Astrocyte (in vitro differentiated cells and primary cell): Measurements from ENCODE around the gene RARB. TPM values are rescaled to one million over a fixed set of nuclear protein-coding genes. Genes with fewer than 3 reads are reported as not detected.

Experiments used
- DNase-seq: peaks from one replicate; pipeline ENCODE4 v3.0.0-alpha.2; 2010; ENCODE audit warnings: low read depth
- FAIRE-seq: peaks from 2 replicates; lab custom pipeline; 2011; peaks lifted over from hg19 to GRCh38; lab: Jason Lieb, UNC
- H2AFZ ChIP-seq: 2 replicates; pipeline ENCODE4 v1.6.0; 2012; ENCODE audit warnings: low read depth, low read length, inconsistent platforms
- H3K27ac ChIP-seq: 2 replicates; pipeline ENCODE4 v1.5.1; 2011; ENCODE audit warnings: low read depth, low read length, inconsistent platforms
- H3K27me3 ChIP-seq: 2 replicates; pipeline ENCODE4 v1.6.0; 2011; ENCODE audit warnings: low read length, inconsistent platforms; ENCODE audit not compliant: insufficient read depth
- H3K36me3 ChIP-seq: 2 replicates; pipeline ENCODE4 v1.5.1; 2011; ENCODE audit warnings: low read length, inconsistent platforms; ENCODE audit not compliant: insufficient read depth
- H3K4me1 ChIP-seq: 2 replicates; pipeline ENCODE4 v1.5.1; 2011; ENCODE audit warnings: low read length, inconsistent platforms; ENCODE audit not compliant: insufficient read depth
- H3K4me2 ChIP-seq: 2 replicates; pipeline ENCODE4 v1.6.0; 2012; ENCODE audit warnings: low read length, inconsistent platforms
- H3K4me3 ChIP-seq: 2 replicates; pipeline ENCODE4 v1.5.1; 2011; ENCODE audit warnings: low read depth, mild to moderate bottlenecking, low read length, inconsistent platforms; ENCODE audit not compliant: insufficient read depth
- H3K79me2 ChIP-seq: 2 replicates; pipeline ENCODE4 v1.6.0; 2012; ENCODE audit warnings: mild to moderate bottlenecking, low read length, inconsistent platforms; ENCODE audit not compliant: insufficient read depth
- H3K9ac ChIP-seq: 2 replicates; pipeline ENCODE4 v1.6.0; 2012; ENCODE audit warnings: mild to moderate bottlenecking, low read length, inconsistent platforms
- H3K9me3 ChIP-seq: 2 replicates; pipeline ENCODE4 v1.5.1; 2012; ENCODE audit warnings: low read depth, mild to moderate bottlenecking, low read length, inconsistent platforms; ENCODE audit not compliant: insufficient read depth
- H4K20me1 ChIP-seq: 2 replicates; pipeline ENCODE4 v1.6.0; 2012; ENCODE audit warnings: low read length, inconsistent platforms; ENCODE audit not compliant: insufficient read depth
- H3K27ac Mint-ChIP-seq: one replicate; pipeline ENCODE4 v1.8.0; 2021; ENCODE audit warnings: mild to moderate bottlenecking, mixed read lengths; ENCODE audit not compliant: unreplicated experiment
- H3K27me3 Mint-ChIP-seq: one replicate; pipeline ENCODE4 v1.8.0; 2021; ENCODE audit warnings: low read depth, mixed read lengths; ENCODE audit not compliant: unreplicated experiment
- H3K36me3 Mint-ChIP-seq: one replicate; pipeline ENCODE4 v1.8.0; 2021; ENCODE audit warnings: low read depth, mixed read lengths; ENCODE audit not compliant: unreplicated experiment
- H3K4me1 Mint-ChIP-seq: one replicate; pipeline ENCODE4 v1.8.0; 2021; ENCODE audit warnings: low read depth, mixed read lengths; ENCODE audit not compliant: unreplicated experiment
- H3K4me3 Mint-ChIP-seq: one replicate; pipeline ENCODE4 v1.8.0; 2021; ENCODE audit warnings: mild to moderate bottlenecking, moderate library complexity, mixed read lengths; ENCODE audit not compliant: unreplicated experiment
- H3K9me3 Mint-ChIP-seq: one replicate; pipeline ENCODE4 v1.8.0; 2021; ENCODE audit warnings: mild to moderate bottlenecking, mixed read lengths; ENCODE audit not compliant: unreplicated experiment
- CTCF ChIP-seq: IDR thresholded peaks from 2 replicates; pipeline ENCODE4 v1.5.1; 2011; ENCODE audit warnings: low read depth, mild to moderate bottlenecking, inconsistent platforms, low read length, moderate library complexity; ENCODE audit not compliant: insufficient read depth
- EZH2 ChIP-seq: IDR thresholded peaks from 2 replicates; pipeline ENCODE4 v1.6.1; 2012; ENCODE audit warnings: mild to moderate bottlenecking, low read length, inconsistent platforms; ENCODE audit not compliant: insufficient read depth
- total RNA-seq: library from RNA; stranded (reverse); gene quantifications from 2 replicates; pipeline ENCODE4 v1.2.1, GENCODE V29; 2021

The RARB gene
- total RNA-seq, 1 donor from 2014 or later, result 0.27 TPM

- no peak for FAIRE-seq
- TF ChIP-seq EZH2 (no peak), CTCF (no peak)
Observed at GRCh38 chr3:25442486-25442885, 14.4 kb downstream of the RARB start.

DNA sequence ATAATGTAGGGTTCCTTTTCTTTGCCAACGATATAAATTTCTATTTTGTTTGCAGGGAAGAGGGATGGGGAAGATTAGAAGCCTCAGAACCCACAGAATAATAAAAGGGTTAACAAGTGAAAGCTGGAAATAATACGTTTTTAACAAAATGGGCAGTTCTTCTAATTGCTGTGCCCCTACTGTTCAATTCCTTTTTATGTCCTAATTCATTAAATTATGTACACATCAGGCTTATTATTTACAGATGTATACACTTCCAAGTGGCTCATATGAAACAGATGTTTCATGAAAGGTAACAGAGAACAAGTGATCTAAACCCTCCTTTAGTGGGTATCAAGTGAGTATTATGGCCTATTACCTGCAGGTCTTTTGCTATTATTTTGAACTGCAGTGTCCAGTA, 16.2 kb downstream of the RARB start:
- Histone ChIP-seq H3K4me2 (no peak overlapping the region), H3K9me3 (no peaks in the 10 kb centered on the region), H4K20me1 (peaks cover 53% of the 10 kb centered on the region), H3K27ac (no peak overlapping the region), H3K79me2 (peaks cover 91% of the 10 kb centered on the region), H2AFZ (no peak overlapping the region), H3K36me3 (no peaks in the 10 kb centered on the region), H3K4me3 (no peak overlapping the region), H3K9ac (no peak overlapping the region), H3K27me3 (no peaks in the 10 kb centered on the region), H3K4me1 (peaks cover 15% of the 10 kb centered on the region)
- H3K27ac Mint-ChIP-seq, result no peak overlapping the region
- H3K27me3 Mint-ChIP-seq, result no peaks in the 10 kb centered on the region
- peaks cover 2% of the 10 kb centered on the region for H3K9me3 Mint-ChIP-seq
- no peaks in the 10 kb centered on the region for H3K36me3 Mint-ChIP-seq
- TF ChIP-seq CTCF (no peak), EZH2 (no peak)
- no peak for FAIRE-seq
- peaks cover 9% of the 10 kb centered on the region for H3K4me1 Mint-ChIP-seq
- H3K4me3 Mint-ChIP-seq, result no peak overlapping the region
- DNase-seq, result no peak

More at GRCh38 chr3:25442486-25442885, 14.4 kb downstream of the RARB start:
- Mint-ChIP-seq H3K4me3 (no peak overlapping the region), H3K27ac (no peak overlapping the region), H3K4me1 (peaks cover 12% of the 10 kb centered on the region), H3K27me3 (no peaks in the 10 kb centered on the region), H3K9me3 (peaks cover 2% of the 10 kb centered on the region), H3K36me3 (no peaks in the 10 kb centered on the region)
- Histone ChIP-seq H3K27me3 (no peaks in the 10 kb centered on the region), H4K20me1 (peaks cover 39% of the 10 kb centered on the region), H3K4me2 (no peak overlapping the region), H3K27ac (no peak overlapping the region), H3K4me3 (no peak overlapping the region), H3K9me3 (no peaks in the 10 kb centered on the region), H3K36me3 (no peaks in the 10 kb centered on the region), H2AFZ (no peak overlapping the region), H3K79me2 (peaks cover 93% of the 10 kb centered on the region), H3K9ac (no peak overlapping the region), H3K4me1 (peaks cover 15% of the 10 kb centered on the region)
- DNase-seq, result no peak

- Histone ChIP-seq H3K9ac (no peak overlapping the region), H3K79me2 (peaks cover 89% of the 10 kb centered on the region), H3K27ac (no peak overlapping the region), H3K27me3 (no peaks in the 10 kb centered on the region), H4K20me1 (peaks cover 61% of the 10 kb centered on the region), H3K4me3 (no peak overlapping the region), H2AFZ (no peak overlapping the region), H3K4me2 (no peak overlapping the region), H3K9me3 (no peaks in the 10 kb centered on the region), H3K4me1 (peaks cover 20% of the 10 kb centered on the region), H3K36me3 (no peaks in the 10 kb centered on the region)
- H3K9me3 Mint-ChIP-seq, result no peaks in the 10 kb centered on the region
- H3K4me3 Mint-ChIP-seq, result no peak overlapping the region
- FAIRE-seq (no peak), DNase-seq (no peak)
- no peak overlapping the region for H3K27ac Mint-ChIP-seq
- H3K4me1 Mint-ChIP-seq, result peaks cover 9% of the 10 kb centered on the region
- H3K27me3 Mint-ChIP-seq, result no peaks in the 10 kb centered on the region
- no peaks in the 10 kb centered on the region for H3K36me3 Mint-ChIP-seq
- TF ChIP-seq EZH2, result no peak
- TF ChIP-seq CTCF, result no peak
Observed at GRCh38 chr3:25445731-25446130, 17.7 kb downstream of the RARB start.
